Osteocyte (in vitro differentiated cells): ENCODE measurements around the gene ERI3. TPM values are rescaled to one million over a fixed set of nuclear protein-coding genes. Genes with fewer than 3 reads are reported as not detected.
A peak's percentile ranks its signal among the peaks of the same experiment; 100 is the strongest.

Experiments used
- DNase-seq: peaks from one replicate; pipeline ENCODE4 v3.0.0; 2021; ENCODE audit warnings: mixed read lengths; ENCODE audit not compliant: unreplicated experiment; ENCODE audit errors: extremely low spot score
- H3K27ac Mint-ChIP-seq: one replicate; pipeline ENCODE4 v1.8.0; 2021; ENCODE audit warnings: mild to moderate bottlenecking, mixed read lengths; ENCODE audit not compliant: unreplicated experiment
- H3K27me3 Mint-ChIP-seq: one replicate; pipeline ENCODE4 v1.8.0; 2021; ENCODE audit warnings: mixed read lengths; ENCODE audit not compliant: unreplicated experiment
- H3K36me3 Mint-ChIP-seq: one replicate; pipeline ENCODE4 v1.8.0; 2021; ENCODE audit warnings: mixed read lengths; ENCODE audit not compliant: unreplicated experiment
- H3K4me1 Mint-ChIP-seq: one replicate; pipeline ENCODE4 v1.8.0; 2021; ENCODE audit warnings: mixed read lengths; ENCODE audit not compliant: unreplicated experiment
- H3K4me3 Mint-ChIP-seq: one replicate; pipeline ENCODE4 v1.8.0; 2021; ENCODE audit warnings: mild to moderate bottlenecking, moderate library complexity, mixed read lengths; ENCODE audit not compliant: unreplicated experiment
- H3K9me3 Mint-ChIP-seq: one replicate; pipeline ENCODE4 v1.8.0; 2021; ENCODE audit warnings: mixed read lengths; ENCODE audit not compliant: unreplicated experiment
- total RNA-seq: library from RNA; stranded (reverse); gene quantifications from 2 replicates; pipeline ENCODE4 v1.2.1, GENCODE V29; 2021
- TF ChIP-seq, protein P1 (sequence below): fragments of 200-600 bp; sonication (generic); IDR thresholded peaks from 2 replicates; pipeline ENCODE4 v1.5.0; 2021; ENCODE audit warnings: antibody characterized with exemption, mild to moderate bottlenecking, moderate library complexity

ERI3 gene
- total RNA-seq, 1 donor from 2014 or later = 58.6 TPM

DNA sequence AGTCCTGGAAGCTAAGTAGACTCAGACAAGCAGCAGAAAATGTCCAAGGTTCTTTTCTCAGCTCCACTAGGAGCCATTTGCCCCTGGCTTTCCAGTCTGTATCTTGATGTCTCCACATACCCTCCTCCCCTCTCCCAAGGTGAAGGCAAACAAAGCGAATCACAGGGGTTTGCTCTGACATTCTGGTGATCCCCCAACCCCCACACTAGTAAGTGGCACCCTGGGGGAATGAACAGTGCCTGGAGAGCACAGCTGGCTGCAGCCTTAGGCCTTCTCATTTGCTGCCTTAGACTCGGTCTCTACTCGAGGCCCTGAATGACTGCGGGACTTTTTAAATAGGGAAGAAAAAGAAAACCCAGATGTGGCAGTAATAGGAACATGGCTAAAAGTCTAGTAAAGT is 15.3 kb downstream of the ERI3 start:
- Mint-ChIP-seq H3K4me1 (peaks cover 7% of the 10 kb centered on the region), H3K36me3 (peaks cover 30% of the 10 kb centered on the region), H3K9me3 (peaks cover 4% of the 10 kb centered on the region), H3K27ac (peak overlapping the region; percentile 21), H3K27me3 (no peaks in the 10 kb centered on the region), H3K4me3 (no peak overlapping the region)
- no peak for DNase-seq
- TF ChIP-seq, protein P1, sequence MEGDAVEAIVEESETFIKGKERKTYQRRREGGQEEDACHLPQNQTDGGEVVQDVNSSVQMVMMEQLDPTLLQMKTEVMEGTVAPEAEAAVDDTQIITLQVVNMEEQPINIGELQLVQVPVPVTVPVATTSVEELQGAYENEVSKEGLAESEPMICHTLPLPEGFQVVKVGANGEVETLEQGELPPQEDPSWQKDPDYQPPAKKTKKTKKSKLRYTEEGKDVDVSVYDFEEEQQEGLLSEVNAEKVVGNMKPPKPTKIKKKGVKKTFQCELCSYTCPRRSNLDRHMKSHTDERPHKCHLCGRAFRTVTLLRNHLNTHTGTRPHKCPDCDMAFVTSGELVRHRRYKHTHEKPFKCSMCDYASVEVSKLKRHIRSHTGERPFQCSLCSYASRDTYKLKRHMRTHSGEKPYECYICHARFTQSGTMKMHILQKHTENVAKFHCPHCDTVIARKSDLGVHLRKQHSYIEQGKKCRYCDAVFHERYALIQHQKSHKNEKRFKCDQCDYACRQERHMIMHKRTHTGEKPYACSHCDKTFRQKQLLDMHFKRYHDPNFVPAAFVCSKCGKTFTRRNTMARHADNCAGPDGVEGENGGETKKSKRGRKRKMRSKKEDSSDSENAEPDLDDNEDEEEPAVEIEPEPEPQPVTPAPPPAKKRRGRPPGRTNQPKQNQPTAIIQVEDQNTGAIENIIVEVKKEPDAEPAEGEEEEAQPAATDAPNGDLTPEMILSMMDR = no peak

DNA sequence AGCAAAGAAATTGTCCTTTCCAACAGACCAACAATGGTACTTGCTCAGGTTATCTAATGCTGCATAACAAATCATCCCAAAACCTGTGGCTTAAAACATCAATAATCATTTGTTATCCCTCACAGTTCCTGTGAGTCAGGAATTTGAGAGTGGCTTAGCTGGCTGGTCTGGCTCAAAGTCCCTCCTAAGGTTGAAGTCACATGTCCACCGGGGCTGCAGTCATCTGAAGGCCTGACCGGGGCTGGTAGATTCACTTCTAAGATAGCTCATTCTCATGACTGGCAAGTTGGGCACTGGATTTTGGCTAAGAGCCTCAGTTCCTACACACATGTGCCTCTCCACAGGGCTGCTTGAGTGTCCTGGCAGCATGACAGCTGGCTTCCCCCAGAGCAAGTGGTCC is 16.9 kb downstream of the ERI3 start:
- Mint-ChIP-seq H3K4me1 (peaks cover 9% of the 10 kb centered on the region), H3K4me3 (no peak overlapping the region), H3K27me3 (no peaks in the 10 kb centered on the region), H3K36me3 (peaks cover 35% of the 10 kb centered on the region), H3K9me3 (peaks cover 4% of the 10 kb centered on the region), H3K27ac (no peak overlapping the region)
- no peak for DNase-seq
- TF ChIP-seq, protein P1 = no peak

GRCh38 chr1:44336668-44337067 is 18.4 kb downstream of the ERI3 start:
- Mint-ChIP-seq H3K4me1 (peaks cover 9% of the 10 kb centered on the region), H3K27me3 (no peaks in the 10 kb centered on the region), H3K27ac (no peak overlapping the region), H3K4me3 (no peak overlapping the region), H3K36me3 (peaks cover 39% of the 10 kb centered on the region), H3K9me3 (peaks cover 4% of the 10 kb centered on the region)
- TF ChIP-seq, protein P1 = no peak
- DNase-seq = no peak

- H3K4me1 Mint-ChIP-seq = peaks cover 10% of the 10 kb centered on the region
- H3K9me3 Mint-ChIP-seq = peaks cover 4% of the 10 kb centered on the region
- TF ChIP-seq, protein P1 = no peak
- no peak overlapping the region for H3K27ac Mint-ChIP-seq
- no peaks in the 10 kb centered on the region for H3K27me3 Mint-ChIP-seq
- peaks cover 39% of the 10 kb centered on the region for H3K36me3 Mint-ChIP-seq
- DNase-seq = no peak
- H3K4me3 Mint-ChIP-seq = no peak overlapping the region
These were observed 20.1 kb downstream of the ERI3 start for GRCh38 chr1:44334968-44335367.

GRCh38 chr1:44333376-44333775 is 21.7 kb downstream of the ERI3 start:
- Mint-ChIP-seq H3K4me1 (peaks cover 16% of the 10 kb centered on the region), H3K36me3 (peaks cover 32% of the 10 kb centered on the region), H3K4me3 (no peak overlapping the region), H3K27ac (no peak overlapping the region), H3K9me3 (peaks cover 2% of the 10 kb centered on the region), H3K27me3 (no peaks in the 10 kb centered on the region)
- no peak for DNase-seq
- TF ChIP-seq, protein P1 = no peak
